Measurements from ENCODE around the gene MARCHF2.
A peak's percentile ranks its signal among the peaks of the same experiment; 100 is the strongest.

MARCHF2 gene

GRCh38 chr19:8390617-8390981 is 22.5 kb upstream of the MARCHF2 start:
- H2BK12ac ChIP-seq (ENCODE audit: low read length): no peak overlapping the region
- H3K36me3 ChIP-seq (replicated peaks in 1 of 2; ENCODE audit: control insufficient read depth in 2 of 2, insufficient read depth in 2 of 2, low read length in 2 of 2): peaks cover 0 to 23% of the 10 kb centered on the region in 2 donors
- peak overlapping the region; percentile 99 for H2AK5ac ChIP-seq (ENCODE audit: low read depth, low read length)
- H3K9me3 ChIP-seq (replicated peaks in 1 of 2; ENCODE audit: control insufficient read depth in 2 of 2, insufficient read depth in 1 of 2, low read depth in 1 of 2, low read length in 2 of 2): no peaks in the 10 kb centered on the region
- H3K14ac ChIP-seq (ENCODE audit: low read length): peak overlapping the region; percentile 100
- peak overlapping the region; percentile 100 for H3K18ac ChIP-seq (ENCODE audit: low read length)
- peak overlapping the region; percentile 71 to 97 for H3K4me3 ChIP-seq (ENCODE audit: low read length in 2 of 2)
- H3K79me1 ChIP-seq (ENCODE audit: low read depth, low read length): peaks cover 13% of the 10 kb centered on the region
- peak overlapping the region; percentile 67 for H2BK15ac ChIP-seq (ENCODE audit: low read length)
- H3K27me3 ChIP-seq (ENCODE audit: control insufficient read depth in 3 of 3, insufficient read depth in 3 of 3, low read depth in 1 of 3, low read length in 3 of 3): no peaks in the 10 kb centered on the region
- H3K4me1 ChIP-seq (ENCODE audit: control insufficient read depth in 2 of 2, insufficient read depth in 1 of 2, low read depth in 1 of 2, low read length in 2 of 2): peaks cover 5 to 9% of the 10 kb centered on the region in 2 donors
- H3K23ac ChIP-seq (ENCODE audit: low read depth, low read length, poor library complexity): peak overlapping the region; percentile 97
- peak overlapping the region; percentile 99 for H2BK120ac ChIP-seq (ENCODE audit: low read depth, low read length)
- DNase-seq (ENCODE audit: low spot score): peak; percentile 93
- H3K27ac ChIP-seq (replicated peaks; ENCODE audit: low read length): peak overlapping the region; percentile 99
- H4K91ac ChIP-seq (ENCODE audit: low read depth, low read length, poor library complexity): peak overlapping the region; percentile 100
- peak overlapping the region; percentile 100 for H3K9ac ChIP-seq (ENCODE audit: low read depth, low read length, poor library complexity)
- peak overlapping the region; percentile 100 for H3K4ac ChIP-seq (ENCODE audit: low read length)
- H2AFZ ChIP-seq (ENCODE audit: low read length): peak overlapping the region; percentile 86
- H4K8ac ChIP-seq (ENCODE audit: low read depth, low read length): peak overlapping the region; percentile 99
- H3K4me2 ChIP-seq (ENCODE audit: insufficient read depth, low read length, poor library complexity, severe bottlenecking): peak overlapping the region; percentile 68
- H2BK5ac ChIP-seq (ENCODE audit: low read length): peak overlapping the region; percentile 68
- WGBS, 2 donors (ENCODE audit: extremely low coverage in 2 of 2, insufficient read length in 2 of 2, insufficient replicate concordance in 1 of 2): no CpG with 5 or more reads among the region's 28 CpGs

GRCh38 chr19:8391198-8392016 is 21.7 kb upstream of the MARCHF2 start:
- peak overlapping the region in 1 of 2 donors; percentile 71 for H3K4me3 ChIP-seq (ENCODE audit: low read length in 2 of 2)
- H3K27ac ChIP-seq (replicated peaks; ENCODE audit: low read length): peak overlapping the region; percentile 11
- H2BK15ac ChIP-seq (ENCODE audit: low read length): no peak overlapping the region
- H2AK5ac ChIP-seq (ENCODE audit: low read depth, low read length): peak overlapping the region; percentile 51
- H3K14ac ChIP-seq (ENCODE audit: low read length): peak overlapping the region; percentile 11
- H2BK5ac ChIP-seq (ENCODE audit: low read length): no peak overlapping the region
- H2BK12ac ChIP-seq (ENCODE audit: low read length): no peak overlapping the region
- no peak overlapping the region for H3K4ac ChIP-seq (ENCODE audit: low read length)
- peak overlapping the region; percentile 6 for H3K23ac ChIP-seq (ENCODE audit: low read depth, low read length, poor library complexity)
- peak overlapping the region; percentile 71 for H3K9ac ChIP-seq (ENCODE audit: low read depth, low read length, poor library complexity)
- H3K18ac ChIP-seq (ENCODE audit: low read length): peak overlapping the region; percentile 56
- peaks cover 21% of the 10 kb centered on the region for H3K79me1 ChIP-seq (ENCODE audit: low read depth, low read length)
- H3K4me1 ChIP-seq (ENCODE audit: control insufficient read depth in 2 of 2, insufficient read depth in 1 of 2, low read depth in 1 of 2, low read length in 2 of 2): peaks cover 5 to 9% of the 10 kb centered on the region in 2 donors
- no peaks in the 10 kb centered on the region for H3K27me3 ChIP-seq (ENCODE audit: control insufficient read depth in 3 of 3, insufficient read depth in 3 of 3, low read depth in 1 of 3, low read length in 3 of 3)
- H4K8ac ChIP-seq (ENCODE audit: low read depth, low read length): no peak overlapping the region
- H3K36me3 ChIP-seq (replicated peaks in 1 of 2; ENCODE audit: control insufficient read depth in 2 of 2, insufficient read depth in 2 of 2, low read length in 2 of 2): peaks cover 0 to 31% of the 10 kb centered on the region in 2 donors
- no peak for DNase-seq (ENCODE audit: low spot score)
- H3K9me3 ChIP-seq (replicated peaks in 1 of 2; ENCODE audit: control insufficient read depth in 2 of 2, insufficient read depth in 1 of 2, low read depth in 1 of 2, low read length in 2 of 2): no peaks in the 10 kb centered on the region
- H2AFZ ChIP-seq (ENCODE audit: low read length): no peak overlapping the region
- peak overlapping the region; percentile 54 for H3K4me2 ChIP-seq (ENCODE audit: insufficient read depth, low read length, poor library complexity, severe bottlenecking)
- no CpG with 5 or more reads among the region's 23 CpGs for WGBS, 2 donors (ENCODE audit: extremely low coverage in 2 of 2, insufficient read length in 2 of 2, insufficient replicate concordance in 1 of 2)
- H4K91ac ChIP-seq (ENCODE audit: low read depth, low read length, poor library complexity): no peak overlapping the region
- no peak overlapping the region for H2BK120ac ChIP-seq (ENCODE audit: low read depth, low read length)

- Histone ChIP-seq H4K8ac (ENCODE audit: low read depth, low read length) (no peak overlapping the region), H4K91ac (ENCODE audit: low read depth, low read length, poor library complexity) (no peak overlapping the region), H3K27ac (replicated peaks; ENCODE audit: low read length) (no peak overlapping the region), H3K27me3 (ENCODE audit: control insufficient read depth in 3 of 3, insufficient read depth in 3 of 3, low read depth in 1 of 3, low read length in 3 of 3) (no peaks in the 10 kb centered on the region), H2BK15ac (ENCODE audit: low read length) (no peak overlapping the region), H3K23ac (ENCODE audit: low read depth, low read length, poor library complexity) (peak overlapping the region; percentile 6), H2BK12ac (ENCODE audit: low read length) (no peak overlapping the region), H3K4me1 (ENCODE audit: control insufficient read depth in 2 of 2, insufficient read depth in 1 of 2, low read depth in 1 of 2, low read length in 2 of 2) (peaks cover 5 to 9% of the 10 kb centered on the region in 2 donors), H3K4ac (ENCODE audit: low read length) (no peak overlapping the region), H3K79me1 (ENCODE audit: low read depth, low read length) (peaks cover 23% of the 10 kb centered on the region), H2AFZ (ENCODE audit: low read length) (no peak overlapping the region), H3K18ac (ENCODE audit: low read length) (no peak overlapping the region), H2BK120ac (ENCODE audit: low read depth, low read length) (no peak overlapping the region), H3K4me2 (ENCODE audit: insufficient read depth, low read length, poor library complexity, severe bottlenecking) (no peak overlapping the region), H2AK5ac (ENCODE audit: low read depth, low read length) (peak overlapping the region; percentile 51), H3K14ac (ENCODE audit: low read length) (no peak overlapping the region), H3K4me3 (ENCODE audit: low read length in 2 of 2) (no peak overlapping the region), H2BK5ac (ENCODE audit: low read length) (no peak overlapping the region), H3K36me3 (replicated peaks in 1 of 2; ENCODE audit: control insufficient read depth in 2 of 2, insufficient read depth in 2 of 2, low read length in 2 of 2) (peaks cover 0 to 31% of the 10 kb centered on the region in 2 donors), H3K9me3 (replicated peaks in 1 of 2; ENCODE audit: control insufficient read depth in 2 of 2, insufficient read depth in 1 of 2, low read depth in 1 of 2, low read length in 2 of 2) (no peaks in the 10 kb centered on the region), H3K9ac (ENCODE audit: low read depth, low read length, poor library complexity) (peak overlapping the region; percentile 71)
- DNase-seq (ENCODE audit: low spot score): no peak
- WGBS, 2 donors (ENCODE audit: extremely low coverage in 2 of 2, insufficient read length in 2 of 2, insufficient replicate concordance in 1 of 2): no CpG with 5 or more reads among the region's 11 CpGs
These were observed 21.0 kb upstream of the MARCHF2 start for GRCh38 chr19:8392017-8392591.

- H2AK5ac ChIP-seq (ENCODE audit: low read depth, low read length): no peak overlapping the region
- no peak overlapping the region for H2BK120ac ChIP-seq (ENCODE audit: low read depth, low read length)
- H3K4me3 ChIP-seq (ENCODE audit: low read length in 2 of 2): no peak overlapping the region
- no peak overlapping the region for H3K4ac ChIP-seq (ENCODE audit: low read length)
- no peak overlapping the region for H3K4me2 ChIP-seq (ENCODE audit: insufficient read depth, low read length, poor library complexity, severe bottlenecking)
- no peaks in the 10 kb centered on the region for H3K27me3 ChIP-seq (ENCODE audit: control insufficient read depth in 3 of 3, insufficient read depth in 3 of 3, low read depth in 1 of 3, low read length in 3 of 3)
- no peak overlapping the region for H4K8ac ChIP-seq (ENCODE audit: low read depth, low read length)
- no peak overlapping the region for H3K9ac ChIP-seq (ENCODE audit: low read depth, low read length, poor library complexity)
- peak overlapping the region; percentile 6 for H3K27ac ChIP-seq (replicated peaks; ENCODE audit: low read length)
- no CpG with 5 or more reads among the region's 8 CpGs for WGBS, 2 donors (ENCODE audit: extremely low coverage in 2 of 2, insufficient read length in 2 of 2, insufficient replicate concordance in 1 of 2)
- peaks cover 5 to 9% of the 10 kb centered on the region in 2 donors for H3K4me1 ChIP-seq (ENCODE audit: control insufficient read depth in 2 of 2, insufficient read depth in 1 of 2, low read depth in 1 of 2, low read length in 2 of 2)
- H2BK15ac ChIP-seq (ENCODE audit: low read length): no peak overlapping the region
- peaks cover 31% of the 10 kb centered on the region for H3K79me1 ChIP-seq (ENCODE audit: low read depth, low read length)
- no peak overlapping the region for H3K18ac ChIP-seq (ENCODE audit: low read length)
- H2AFZ ChIP-seq (ENCODE audit: low read length): no peak overlapping the region
- H2BK12ac ChIP-seq (ENCODE audit: low read length): no peak overlapping the region
- no peak for DNase-seq (ENCODE audit: low spot score)
- no peak overlapping the region for H3K23ac ChIP-seq (ENCODE audit: low read depth, low read length, poor library complexity)
- no peak overlapping the region for H3K14ac ChIP-seq (ENCODE audit: low read length)
- peaks cover 0 to 39% of the 10 kb centered on the region in 2 donors for H3K36me3 ChIP-seq (replicated peaks in 1 of 2; ENCODE audit: control insufficient read depth in 2 of 2, insufficient read depth in 2 of 2, low read length in 2 of 2)
- H2BK5ac ChIP-seq (ENCODE audit: low read length): no peak overlapping the region
- H3K9me3 ChIP-seq (replicated peaks in 1 of 2; ENCODE audit: control insufficient read depth in 2 of 2, insufficient read depth in 1 of 2, low read depth in 1 of 2, low read length in 2 of 2): no peaks in the 10 kb centered on the region
- H4K91ac ChIP-seq (ENCODE audit: low read depth, low read length, poor library complexity): no peak overlapping the region
These were observed 19.8 kb upstream of the MARCHF2 start for GRCh38 chr19:8393192-8393870.

All from neuronal stem cell (in vitro differentiated cells).